ENCODE data around the gene ZMIZ1.
"Not testable (repeated sequence)": the region's sequence is repeated elsewhere in the genome, so short reads cannot be mapped to it uniquely, and the experiment has no call there.

Gene ZMIZ1

GRCh38 chr10:79263939-79264338 lies 195.2 kb downstream of the ZMIZ1 start:
- no peak for DNase-seq (ENCODE audit: low read depth in 2 of 2)

DNA sequence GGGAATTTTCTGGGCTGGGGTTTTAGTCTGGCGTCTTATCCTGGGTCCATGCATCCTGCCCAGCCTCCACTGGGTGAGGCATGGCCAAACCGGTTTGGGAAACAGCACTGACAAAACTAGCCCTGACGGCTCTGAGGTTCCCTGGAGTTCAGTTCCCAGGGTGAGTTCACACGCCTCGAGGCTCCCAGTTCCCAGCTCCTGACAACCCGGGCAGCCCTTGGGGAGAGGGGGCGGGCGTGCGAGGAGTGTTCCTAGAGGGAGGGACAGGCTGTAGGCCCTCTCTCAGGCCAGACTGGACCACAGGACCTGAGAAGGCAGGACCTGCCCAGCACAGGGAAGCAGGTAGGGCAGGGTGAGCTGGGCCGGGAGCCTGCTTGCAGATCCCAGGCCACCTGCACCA lies 196.2 kb downstream of the ZMIZ1 start:
- no peak for DNase-seq (ENCODE audit: low read depth in 2 of 2)

DNA sequence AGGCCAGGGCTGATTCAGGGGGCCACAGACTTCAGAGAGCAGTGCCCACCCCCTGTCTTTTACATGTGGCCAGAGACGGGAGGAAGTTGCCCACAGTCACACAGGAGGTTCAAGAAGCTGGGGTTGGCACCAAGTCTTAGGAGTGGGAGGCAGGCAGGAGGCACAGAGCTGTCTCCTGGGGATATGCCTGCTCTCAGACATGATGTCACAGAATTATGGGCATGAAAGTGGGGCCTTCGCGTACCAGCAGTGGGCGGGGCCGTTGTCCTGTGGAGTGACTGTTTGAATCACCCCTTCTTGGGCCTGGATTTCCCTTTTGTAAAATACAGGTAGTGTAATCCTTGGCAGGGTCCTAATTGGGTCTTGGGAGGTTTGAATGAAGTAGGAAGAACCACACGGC lies 197.3 kb downstream of the ZMIZ1 start:
- DNase-seq (ENCODE audit: low read depth in 2 of 2): no peak

DNA sequence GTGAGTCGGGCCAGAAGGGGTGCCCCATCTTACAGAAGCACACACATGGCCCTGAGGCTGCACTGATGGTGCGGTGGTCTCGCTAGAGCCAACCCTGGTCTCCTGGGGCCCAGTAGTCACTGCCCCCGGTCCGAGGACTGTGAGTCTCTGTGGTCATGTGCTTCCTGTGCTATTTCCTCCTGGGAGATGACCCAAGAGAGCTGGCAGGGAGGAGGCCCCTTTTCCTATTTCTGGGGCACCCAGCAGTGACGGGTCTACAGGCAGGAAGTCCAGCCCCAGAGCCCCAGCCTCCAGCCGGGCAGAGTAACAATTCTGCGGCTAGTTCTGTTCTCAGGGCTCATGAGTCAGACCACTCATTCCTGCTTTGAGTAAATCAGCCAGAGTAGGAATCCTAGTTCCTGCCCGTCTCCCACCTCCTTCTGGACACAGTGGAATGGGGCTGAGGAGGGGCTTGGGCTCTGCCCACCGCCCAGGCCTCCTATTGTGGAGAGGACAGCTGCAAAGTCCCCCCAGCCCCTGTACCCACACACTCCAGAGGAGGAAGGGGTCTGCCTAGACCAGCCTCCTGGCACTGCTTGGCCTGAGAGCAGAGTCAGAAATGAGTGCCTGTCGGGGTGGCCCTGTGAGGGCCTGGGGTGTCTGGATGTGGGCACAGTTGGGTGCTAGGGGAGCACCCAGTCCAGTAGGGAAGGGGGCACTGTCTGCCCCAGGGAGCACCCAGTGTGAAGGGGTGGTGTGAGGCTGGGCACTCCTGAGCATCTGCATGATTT lies 198.0 kb downstream of the ZMIZ1 start:
- no peak for DNase-seq (ENCODE audit: low read depth in 2 of 2)

GRCh38 chr10:79267499-79267898 lies 198.7 kb downstream of the ZMIZ1 start:
- no peak for DNase-seq (ENCODE audit: low read depth in 2 of 2)

DNA sequence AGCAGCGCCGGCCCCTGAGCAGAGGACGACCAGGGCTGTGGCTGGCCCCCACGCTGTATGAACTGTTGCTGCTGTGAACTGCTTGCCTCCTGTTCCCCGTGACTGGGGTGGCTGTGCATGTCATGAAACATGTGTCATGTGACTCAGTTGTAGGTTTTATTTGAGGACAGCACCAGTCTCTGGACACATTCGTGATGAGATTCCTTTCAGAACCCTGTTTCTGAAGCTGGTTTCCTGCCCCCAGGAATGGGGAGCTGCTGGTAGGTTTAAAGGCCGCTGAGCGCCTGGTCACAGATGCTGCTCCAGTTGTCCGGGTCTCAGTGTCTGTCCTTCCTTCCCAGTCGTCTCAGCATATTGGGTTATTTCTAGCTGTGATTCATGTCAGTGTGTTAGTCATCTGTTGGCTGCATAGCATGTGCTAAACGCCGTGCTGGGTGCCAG lies 199.4 kb downstream of the ZMIZ1 start:
- no peak for DNase-seq (ENCODE audit: low read depth in 2 of 2)

DNA sequence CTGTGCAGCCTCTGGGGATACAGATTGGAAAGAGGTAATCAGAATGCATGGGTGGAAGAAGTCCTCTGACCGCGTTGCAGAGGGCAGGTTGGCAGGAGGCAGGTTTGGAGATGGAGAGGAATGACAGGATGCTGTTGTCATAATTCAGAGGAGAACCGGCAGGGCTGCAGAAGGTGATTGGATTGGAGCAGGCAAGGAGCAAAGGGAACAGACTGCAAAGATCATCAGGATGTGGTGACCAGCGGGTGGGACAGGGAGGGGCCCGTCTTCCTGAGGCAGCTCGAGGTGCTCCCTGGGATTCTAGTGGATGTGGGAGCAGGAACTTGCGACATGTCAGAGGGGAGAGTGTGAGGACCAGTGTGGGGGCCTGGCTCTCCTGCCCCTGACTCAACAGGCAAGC lies 200.0 kb downstream of the ZMIZ1 start:
- no peak for DNase-seq (ENCODE audit: low read depth in 2 of 2)

DNA sequence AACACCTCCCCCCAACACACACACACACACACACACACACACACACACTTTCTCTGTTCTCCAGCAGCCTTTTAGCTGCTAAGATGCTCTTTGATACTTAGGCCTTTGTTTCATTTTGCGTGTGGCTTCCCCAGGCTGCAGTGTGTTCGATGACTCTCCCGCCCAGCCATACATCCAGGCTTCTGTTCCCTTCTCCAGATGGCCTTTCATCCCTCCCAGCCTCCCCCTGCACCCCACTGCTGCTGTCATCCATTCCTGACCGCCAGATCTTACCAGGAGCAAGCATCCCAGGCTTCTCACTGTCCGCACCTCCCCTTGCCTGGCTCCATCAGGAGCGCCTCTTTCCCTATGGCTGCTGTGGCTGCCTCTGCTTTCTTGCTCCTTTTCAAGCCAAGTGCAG lies 200.7 kb downstream of the ZMIZ1 start:
- no peak for DNase-seq (ENCODE audit: low read depth in 2 of 2)

DNA sequence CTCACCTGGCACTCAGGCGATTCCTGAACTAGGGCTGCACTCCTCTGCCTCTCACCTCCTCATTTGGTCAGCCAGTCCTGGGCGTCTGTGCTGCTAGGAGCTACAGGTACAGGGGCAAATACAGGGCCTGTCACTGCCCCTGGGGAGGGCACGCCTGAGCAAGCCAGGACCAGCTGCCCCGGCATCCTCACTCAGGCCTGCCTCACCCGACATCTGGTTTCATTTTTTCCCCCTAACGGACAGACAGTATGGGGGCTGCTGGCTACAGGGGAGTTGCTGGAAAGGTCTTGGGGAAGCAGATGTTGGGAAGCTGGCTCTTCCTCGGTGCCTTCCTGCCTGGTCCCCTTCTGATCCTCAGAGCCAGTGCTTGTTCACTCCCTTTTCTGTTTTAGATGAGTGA lies 201.2 kb downstream of the ZMIZ1 start:
- no peak for DNase-seq (ENCODE audit: low read depth in 2 of 2)

GRCh38 chr10:79270466-79271246 lies 201.9 kb downstream of the ZMIZ1 start:
- DNase-seq (ENCODE audit: low read depth in 2 of 2): no peak

- DNase-seq (ENCODE audit: low read depth in 2 of 2): no peak
Observed at GRCh38 chr10:79272353-79272752, 203.6 kb downstream of the ZMIZ1 start.

GRCh38 chr10:79273604-79274003 lies 204.8 kb downstream of the ZMIZ1 start:
- DNase-seq (ENCODE audit: low read depth in 2 of 2): no peak

- no peak for DNase-seq (ENCODE audit: low read depth in 2 of 2)
Observed at GRCh38 chr10:79274279-79275104, 205.7 kb downstream of the ZMIZ1 start.

DNA sequence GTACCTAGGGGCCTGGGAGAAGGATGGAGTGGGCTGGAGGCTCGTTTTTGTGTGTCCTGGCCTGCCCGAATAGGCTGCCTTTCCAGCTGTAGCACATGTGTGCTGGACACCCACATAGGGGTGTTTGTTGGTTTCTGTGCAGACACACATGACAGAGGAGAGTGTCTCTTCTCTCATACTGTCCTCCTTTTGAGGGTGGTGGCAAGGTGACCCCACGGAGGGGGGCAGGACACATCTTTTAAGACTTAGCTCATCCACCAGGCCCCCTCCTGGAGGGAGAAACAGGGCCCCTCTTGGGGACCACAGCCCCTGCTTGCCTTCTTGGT lies 206.3 kb downstream of the ZMIZ1 start:
- DNase-seq (ENCODE audit: low read depth in 2 of 2): no peak

- DNase-seq (ENCODE audit: low read depth in 2 of 2): no peak
Observed at GRCh38 chr10:79275431-79275851, 206.7 kb downstream of the ZMIZ1 start.

DNA sequence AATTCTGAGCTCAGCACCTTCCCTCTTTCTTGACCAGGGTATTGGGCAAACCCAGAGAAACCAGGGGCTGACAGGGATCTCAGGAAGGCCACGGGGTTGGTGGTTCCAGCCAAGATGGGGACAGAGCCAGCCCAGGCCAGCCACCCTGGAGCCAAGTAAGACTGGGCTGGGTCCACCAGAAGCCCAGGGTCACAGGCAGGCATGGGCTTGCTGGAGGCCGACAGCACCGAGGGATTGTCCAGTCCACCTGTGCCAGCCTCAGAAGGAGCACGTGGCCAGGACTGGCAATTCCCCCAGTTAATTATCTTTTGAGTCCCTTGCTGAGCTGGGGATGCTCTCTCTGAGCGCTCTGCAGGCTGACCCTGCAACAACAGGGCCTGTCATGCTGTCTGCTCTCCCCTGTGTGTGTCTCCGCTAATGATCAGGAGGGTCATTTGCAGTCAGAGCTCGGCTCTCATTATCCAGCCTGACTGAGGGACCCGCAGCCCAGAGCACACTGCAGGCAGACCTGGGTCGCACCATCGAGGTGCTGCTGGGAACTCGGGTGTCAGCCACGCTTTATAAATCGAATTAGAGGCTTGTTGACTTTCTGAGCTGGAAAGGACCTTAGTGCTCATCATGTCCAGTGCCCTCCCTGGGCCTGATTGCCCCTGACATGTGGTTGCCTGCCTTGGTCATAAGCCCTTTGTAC lies 209.0 kb downstream of the ZMIZ1 start:
- no peak for DNase-seq (ENCODE audit: low read depth in 2 of 2)

- DNase-seq (ENCODE audit: low read depth in 2 of 2): not testable (repeated sequence)
Observed at GRCh38 chr10:79279047-79279446, 210.3 kb downstream of the ZMIZ1 start.

DNA sequence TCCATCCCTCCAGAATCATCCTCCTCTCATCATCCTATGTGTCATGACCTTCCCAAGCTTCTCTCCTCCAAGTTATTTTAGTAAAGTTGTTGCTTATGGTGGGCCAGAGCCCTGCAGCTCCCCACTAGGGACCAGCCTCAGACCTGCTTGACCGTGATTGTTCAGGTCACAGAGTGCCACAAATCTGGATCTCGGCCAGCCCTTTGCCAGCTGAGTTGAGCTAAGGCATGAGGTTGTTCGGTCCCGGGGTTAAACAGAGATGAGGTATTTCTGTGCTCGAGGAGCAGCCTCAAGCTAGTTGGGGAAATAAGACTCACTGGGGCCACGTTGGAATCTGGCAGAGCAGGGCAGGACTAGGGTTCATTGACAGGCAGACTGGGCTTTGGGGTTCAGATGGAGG lies 212.2 kb downstream of the ZMIZ1 start:
- no peak for DNase-seq (ENCODE audit: low read depth in 2 of 2)

DNA sequence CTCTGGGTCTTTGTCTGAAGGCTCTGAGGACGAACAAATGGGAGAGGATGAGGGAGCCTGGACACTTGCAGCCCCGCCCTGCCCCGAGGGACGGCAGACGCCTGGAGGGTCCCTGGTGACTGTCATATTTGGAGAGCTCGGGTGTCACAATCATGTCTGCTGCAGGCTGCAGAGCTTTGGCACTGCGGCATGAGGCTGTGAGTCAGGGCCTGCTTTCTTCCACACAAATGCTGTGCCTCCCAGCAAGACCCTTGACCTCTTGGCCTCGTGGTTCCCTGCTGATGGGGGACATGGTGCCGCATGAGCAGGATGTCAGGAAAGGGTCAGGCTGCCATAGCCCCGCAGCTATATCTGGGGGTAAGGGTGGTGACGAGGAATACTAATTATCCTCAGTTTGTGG lies 213.6 kb downstream of the ZMIZ1 start:
- DNase-seq (ENCODE audit: low read depth in 2 of 2): no peak

GRCh38 chr10:79283616-79284015 lies 214.8 kb downstream of the ZMIZ1 start:
- DNase-seq (ENCODE audit: low read depth in 2 of 2): no peak

DNA sequence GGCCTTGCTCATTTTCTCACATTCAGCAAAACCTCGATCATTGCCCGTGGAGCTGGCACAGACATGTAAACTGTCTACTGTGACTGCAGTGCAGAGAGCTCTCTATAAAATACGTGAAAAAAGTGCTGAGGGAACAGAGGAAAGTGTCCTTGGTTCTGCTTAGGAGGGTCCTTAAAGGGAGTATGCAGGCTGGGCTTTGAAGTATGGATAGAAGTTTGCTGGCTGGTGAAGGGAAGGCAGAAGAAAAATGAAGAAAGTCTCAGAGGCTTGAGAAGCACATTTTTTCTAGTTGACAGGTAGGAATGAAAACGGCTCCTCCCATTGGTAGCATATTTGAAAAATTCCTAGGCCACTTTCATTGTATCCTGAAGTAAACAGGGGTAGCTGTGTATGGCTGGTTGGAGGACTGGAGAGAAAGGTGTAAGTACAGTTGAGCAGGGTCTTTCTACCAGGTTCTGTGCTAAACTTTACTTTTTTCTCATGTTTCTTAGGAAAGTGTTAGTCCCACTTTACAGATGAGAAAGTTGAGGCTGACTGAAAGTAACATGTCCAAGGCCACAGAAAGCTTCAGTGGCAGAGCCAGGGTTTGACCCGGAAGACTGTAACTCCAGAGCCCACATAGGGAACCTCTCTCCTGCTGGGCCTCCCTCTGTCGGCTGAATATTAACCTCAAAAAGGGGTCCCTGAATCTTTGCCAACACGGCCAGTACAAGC lies 215.5 kb downstream of the ZMIZ1 start:
- no peak for DNase-seq (ENCODE audit: low read depth in 2 of 2)
